ENCODE measurements around the gene PMM2.

- TF ChIP-seq, protein P1, sequence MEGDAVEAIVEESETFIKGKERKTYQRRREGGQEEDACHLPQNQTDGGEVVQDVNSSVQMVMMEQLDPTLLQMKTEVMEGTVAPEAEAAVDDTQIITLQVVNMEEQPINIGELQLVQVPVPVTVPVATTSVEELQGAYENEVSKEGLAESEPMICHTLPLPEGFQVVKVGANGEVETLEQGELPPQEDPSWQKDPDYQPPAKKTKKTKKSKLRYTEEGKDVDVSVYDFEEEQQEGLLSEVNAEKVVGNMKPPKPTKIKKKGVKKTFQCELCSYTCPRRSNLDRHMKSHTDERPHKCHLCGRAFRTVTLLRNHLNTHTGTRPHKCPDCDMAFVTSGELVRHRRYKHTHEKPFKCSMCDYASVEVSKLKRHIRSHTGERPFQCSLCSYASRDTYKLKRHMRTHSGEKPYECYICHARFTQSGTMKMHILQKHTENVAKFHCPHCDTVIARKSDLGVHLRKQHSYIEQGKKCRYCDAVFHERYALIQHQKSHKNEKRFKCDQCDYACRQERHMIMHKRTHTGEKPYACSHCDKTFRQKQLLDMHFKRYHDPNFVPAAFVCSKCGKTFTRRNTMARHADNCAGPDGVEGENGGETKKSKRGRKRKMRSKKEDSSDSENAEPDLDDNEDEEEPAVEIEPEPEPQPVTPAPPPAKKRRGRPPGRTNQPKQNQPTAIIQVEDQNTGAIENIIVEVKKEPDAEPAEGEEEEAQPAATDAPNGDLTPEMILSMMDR (conservative IDR thresholded peaks at IDR 0.05; ENCODE audit: low read depth in 2 of 2): no peak
- TF ChIP-seq POLR2AphosphoS5 (IDR thresholded peaks at IDR 0.05; ENCODE audit: low read depth) (no peak), EZH2phosphoT487 (IDR thresholded peaks at IDR 0.05; ENCODE audit: unreplicated experiment) (no peak), REST (IDR thresholded peaks at IDR 0.05; ENCODE audit: unreplicated experiment) (no peak), EZH2 (IDR thresholded peaks at IDR 0.05; ENCODE audit: low read depth, unreplicated experiment) (no peak), ZNF114 (CRISPR knock-in tag; IDR thresholded peaks at IDR 0.05) (no peak), CREB1 (CRISPR knock-in tag; IDR thresholded peaks at IDR 0.05; ENCODE audit: low read depth) (no peak), ZNF331 (CRISPR knock-in tag; IDR thresholded peaks at IDR 0.05; ENCODE audit: low read depth) (no peak), JUNB (IDR thresholded peaks at IDR 0.05; ENCODE audit: unreplicated experiment) (no peak)
- TF ChIP-seq, protein P2, sequence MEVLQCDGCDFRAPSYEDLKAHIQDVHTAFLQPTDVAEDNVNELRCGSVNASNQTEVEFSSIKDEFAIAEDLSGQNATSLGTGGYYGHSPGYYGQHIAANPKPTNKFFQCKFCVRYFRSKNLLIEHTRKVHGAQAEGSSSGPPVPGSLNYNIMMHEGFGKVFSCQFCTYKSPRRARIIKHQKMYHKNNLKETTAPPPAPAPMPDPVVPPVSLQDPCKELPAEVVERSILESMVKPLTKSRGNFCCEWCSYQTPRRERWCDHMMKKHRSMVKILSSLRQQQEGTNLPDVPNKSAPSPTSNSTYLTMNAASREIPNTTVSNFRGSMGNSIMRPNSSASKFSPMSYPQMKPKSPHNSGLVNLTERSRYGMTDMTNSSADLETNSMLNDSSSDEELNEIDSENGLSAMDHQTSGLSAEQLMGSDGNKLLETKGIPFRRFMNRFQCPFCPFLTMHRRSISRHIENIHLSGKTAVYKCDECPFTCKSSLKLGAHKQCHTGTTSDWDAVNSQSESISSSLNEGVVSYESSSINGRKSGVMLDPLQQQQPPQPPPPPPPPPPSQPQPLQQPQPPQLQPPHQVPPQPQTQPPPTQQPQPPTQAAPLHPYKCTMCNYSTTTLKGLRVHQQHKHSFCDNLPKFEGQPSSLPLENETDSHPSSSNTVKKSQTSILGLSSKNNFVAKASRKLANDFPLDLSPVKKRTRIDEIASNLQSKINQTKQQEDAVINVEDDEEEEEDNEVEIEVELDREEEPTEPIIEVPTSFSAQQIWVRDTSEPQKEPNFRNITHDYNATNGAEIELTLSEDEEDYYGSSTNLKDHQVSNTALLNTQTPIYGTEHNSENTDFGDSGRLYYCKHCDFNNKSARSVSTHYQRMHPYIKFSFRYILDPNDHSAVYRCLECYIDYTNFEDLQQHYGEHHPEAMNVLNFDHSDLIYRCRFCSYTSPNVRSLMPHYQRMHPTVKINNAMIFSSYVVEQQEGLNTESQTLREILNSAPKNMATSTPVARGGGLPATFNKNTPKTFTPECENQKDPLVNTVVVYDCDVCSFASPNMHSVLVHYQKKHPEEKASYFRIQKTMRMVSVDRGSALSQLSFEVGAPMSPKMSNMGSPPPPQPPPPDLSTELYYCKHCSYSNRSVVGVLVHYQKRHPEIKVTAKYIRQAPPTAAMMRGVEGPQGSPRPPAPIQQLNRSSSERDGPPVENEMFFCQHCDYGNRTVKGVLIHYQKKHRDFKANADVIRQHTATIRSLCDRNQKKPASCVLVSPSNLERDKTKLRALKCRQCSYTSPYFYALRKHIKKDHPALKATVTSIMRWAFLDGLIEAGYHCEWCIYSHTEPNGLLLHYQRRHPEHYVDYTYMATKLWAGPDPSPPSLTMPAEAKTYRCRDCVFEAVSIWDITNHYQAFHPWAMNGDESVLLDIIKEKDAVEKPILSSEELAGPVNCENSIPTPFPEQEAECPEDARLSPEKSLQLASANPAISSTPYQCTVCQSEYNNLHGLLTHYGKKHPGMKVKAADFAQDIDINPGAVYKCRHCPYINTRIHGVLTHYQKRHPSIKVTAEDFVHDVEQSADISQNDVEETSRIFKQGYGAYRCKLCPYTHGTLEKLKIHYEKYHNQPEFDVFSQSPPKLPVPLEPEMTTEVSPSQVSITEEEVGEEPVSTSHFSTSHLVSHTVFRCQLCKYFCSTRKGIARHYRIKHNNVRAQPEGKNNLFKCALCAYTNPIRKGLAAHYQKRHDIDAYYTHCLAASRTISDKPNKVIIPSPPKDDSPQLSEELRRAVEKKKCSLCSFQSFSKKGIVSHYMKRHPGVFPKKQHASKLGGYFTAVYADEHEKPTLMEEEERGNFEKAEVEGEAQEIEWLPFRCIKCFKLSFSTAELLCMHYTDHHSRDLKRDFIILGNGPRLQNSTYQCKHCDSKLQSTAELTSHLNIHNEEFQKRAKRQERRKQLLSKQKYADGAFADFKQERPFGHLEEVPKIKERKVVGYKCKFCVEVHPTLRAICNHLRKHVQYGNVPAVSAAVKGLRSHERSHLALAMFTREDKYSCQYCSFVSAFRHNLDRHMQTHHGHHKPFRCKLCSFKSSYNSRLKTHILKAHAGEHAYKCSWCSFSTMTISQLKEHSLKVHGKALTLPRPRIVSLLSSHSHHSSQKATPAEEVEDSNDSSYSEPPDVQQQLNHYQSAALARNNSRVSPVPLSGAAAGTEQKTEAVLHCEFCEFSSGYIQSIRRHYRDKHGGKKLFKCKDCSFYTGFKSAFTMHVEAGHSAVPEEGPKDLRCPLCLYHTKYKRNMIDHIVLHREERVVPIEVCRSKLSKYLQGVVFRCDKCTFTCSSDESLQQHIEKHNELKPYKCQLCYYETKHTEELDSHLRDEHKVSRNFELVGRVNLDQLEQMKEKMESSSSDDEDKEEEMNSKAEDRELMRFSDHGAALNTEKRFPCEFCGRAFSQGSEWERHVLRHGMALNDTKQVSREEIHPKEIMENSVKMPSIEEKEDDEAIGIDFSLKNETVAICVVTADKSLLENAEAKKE (CRISPR knock-in tag; IDR thresholded peaks at IDR 0.05): no peak
- TF ChIP-seq, protein P3, sequence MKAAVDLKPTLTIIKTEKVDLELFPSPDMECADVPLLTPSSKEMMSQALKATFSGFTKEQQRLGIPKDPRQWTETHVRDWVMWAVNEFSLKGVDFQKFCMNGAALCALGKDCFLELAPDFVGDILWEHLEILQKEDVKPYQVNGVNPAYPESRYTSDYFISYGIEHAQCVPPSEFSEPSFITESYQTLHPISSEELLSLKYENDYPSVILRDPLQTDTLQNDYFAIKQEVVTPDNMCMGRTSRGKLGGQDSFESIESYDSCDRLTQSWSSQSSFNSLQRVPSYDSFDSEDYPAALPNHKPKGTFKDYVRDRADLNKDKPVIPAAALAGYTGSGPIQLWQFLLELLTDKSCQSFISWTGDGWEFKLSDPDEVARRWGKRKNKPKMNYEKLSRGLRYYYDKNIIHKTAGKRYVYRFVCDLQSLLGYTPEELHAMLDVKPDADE (IDR thresholded peaks at IDR 0.05): no peak
Observed at GRCh38 chr16:8890549-8890921, 92.9 kb downstream of the PMM2 start.
